IMR-90 (cell line): Measurements from ENCODE around the gene CCL11. TPM values are rescaled to one million over a fixed set of nuclear protein-coding genes. Genes with fewer than 3 reads are reported as not detected.

ENCODE experiments used
- ATAC-seq: fragments of 200-7000 bp; cut with Tn5 transposase; 2 replicates; pipeline ENCODE4 v1.9.1; 2020; ENCODE audit warnings: low read depth, mild to moderate bottlenecking, moderate library complexity
- BruUV-seq: library from RNA; stranded (reverse); fragments of 400-500 nt; replicated peaks from 2 replicates; lab custom pipeline; 2021; lab: Mats Ljungman, UMichigan
- CTCF ChIA-PET: fragments of 300-600 bp; formaldehyde crosslinking; extraction: SDS; loops from one replicate; lab custom pipeline; 2021; ENCODE audit warnings: antibody characterized with exemption; lab: Yijun Ruan, JAX
- POLR2A ChIA-PET: fragments of 300-600 bp; sonication (Branson Sonifier 250); formaldehyde crosslinking; loops from one replicate; lab custom pipeline; 2022; ENCODE audit warnings: antibody characterized with exemption; ENCODE audit not compliant: unreplicated experiment; lab: Charles Lee
- DNase-seq: peaks from one replicate; pipeline ENCODE4 v3.0.0; 2013
- H2AFZ ChIP-seq: replicated peaks from 2 replicates; pipeline ENCODE3; 2013; ENCODE audit warnings: low read length, mild to moderate bottlenecking; ENCODE audit not compliant: poor library complexity
- H2AK5ac ChIP-seq: 2 replicates; pipeline ENCODE4 v1.6.1; 2013; ENCODE audit warnings: low read depth, low read length, inconsistent platforms
- H2AK9ac ChIP-seq: replicated peaks from 2 replicates; pipeline ENCODE3; 2013; ENCODE audit warnings: mild to moderate bottlenecking, low read depth, low read length, moderate library complexity; ENCODE audit not compliant: poor library complexity
- H2BK120ac ChIP-seq: 2 replicates; pipeline ENCODE4 v1.6.1; 2013; ENCODE audit warnings: low read depth, low read length, inconsistent platforms
- H2BK15ac ChIP-seq: 3 replicates; pipeline ENCODE4 v1.6.1; 2013; ENCODE audit warnings: low read depth, low read length, inconsistent platforms
- H2BK20ac ChIP-seq: 2 replicates; pipeline ENCODE4 v1.6.1; 2013; ENCODE audit warnings: low read depth, mild to moderate bottlenecking, inconsistent platforms, low read length, moderate library complexity
- H2BK5ac ChIP-seq: 2 replicates; pipeline ENCODE4 v1.6.1; 2013; ENCODE audit warnings: mild to moderate bottlenecking, low read depth, low read length, inconsistent platforms; ENCODE audit not compliant: poor library complexity, severe bottlenecking
- H3K14ac ChIP-seq: replicated peaks from 2 replicates; pipeline ENCODE4 v1.6.1; 2013; ENCODE audit warnings: low read depth, low read length, inconsistent platforms
- H3K18ac ChIP-seq: 2 replicates; pipeline ENCODE4 v1.6.1; 2013; ENCODE audit warnings: low read depth, low read length, control low read depth
- H3K23ac ChIP-seq: 2 replicates; pipeline ENCODE4 v1.6.1; 2013; ENCODE audit warnings: low read depth, low read length, inconsistent platforms
- H3K27ac ChIP-seq: 2 replicates; pipeline ENCODE4 v1.5.1; 2013; ENCODE audit warnings: mild to moderate bottlenecking, control low read depth, low read length; ENCODE audit not compliant: insufficient read depth
- H3K27me3 ChIP-seq: 2 replicates; pipeline ENCODE4 v1.6.1; 2013; ENCODE audit warnings: low read length; ENCODE audit not compliant: control insufficient read depth, insufficient read depth
- H3K36me3 ChIP-seq: 2 replicates; pipeline ENCODE4 v1.6.1; 2013; ENCODE audit warnings: low read length, mixed read lengths; ENCODE audit not compliant: control insufficient read depth, insufficient read depth
- H3K4ac ChIP-seq: 2 replicates; pipeline ENCODE4 v1.6.1; 2013; ENCODE audit warnings: low read depth, low read length, inconsistent platforms
- H3K4me1 ChIP-seq: 2 replicates; pipeline ENCODE4 v1.6.1; 2013; ENCODE audit warnings: low read length, mixed read lengths; ENCODE audit not compliant: control insufficient read depth, insufficient read depth
- H3K4me2 ChIP-seq: 2 replicates; pipeline ENCODE4 v1.6.1; 2013; ENCODE audit warnings: low read depth, mild to moderate bottlenecking, control low read depth, low read length, moderate library complexity
- H3K4me3 ChIP-seq: 2 replicates; pipeline ENCODE4 v1.5.1; 2013; ENCODE audit warnings: low read depth, mild to moderate bottlenecking, control low read depth, low read length, moderate library complexity; ENCODE audit not compliant: insufficient read depth
- H3K56ac ChIP-seq: 2 replicates; pipeline ENCODE4 v1.6.1; 2013; ENCODE audit warnings: low read length, inconsistent platforms; ENCODE audit not compliant: insufficient read depth; ENCODE audit errors: extremely low read depth
- H3K79me1 ChIP-seq, 2 experiments: 2 replicates each; pipeline ENCODE4 v1.6.1; 2013; ENCODE audit warnings: low read length in 2 of 2, inconsistent platforms in 1 of 2, low read depth in 1 of 2
- H3K9ac ChIP-seq: 2 replicates; pipeline ENCODE4 v1.6.1; 2013; ENCODE audit warnings: low read depth, low read length, control low read depth
- H3K9me1 ChIP-seq: 2 replicates; pipeline ENCODE4 v1.6.1; 2013; ENCODE audit warnings: low read length, inconsistent platforms; ENCODE audit not compliant: insufficient read depth
- H3K9me3 ChIP-seq: 2 replicates; pipeline ENCODE4 v1.6.1; 2013; ENCODE audit warnings: low read length; ENCODE audit not compliant: control insufficient read depth, insufficient read depth
- H4K20me1 ChIP-seq: 2 replicates; pipeline ENCODE4 v1.6.1; 2013; ENCODE audit warnings: low read length, inconsistent platforms; ENCODE audit not compliant: insufficient read depth
- H4K5ac ChIP-seq: 2 replicates; pipeline ENCODE4 v1.6.1; 2013; ENCODE audit warnings: mild to moderate bottlenecking, low read depth, low read length, control low read depth
- H4K8ac ChIP-seq, 2 experiments: 2 replicates each; pipeline ENCODE4 v1.6.1; 2013; ENCODE audit warnings: low read depth in 2 of 2, low read length in 2 of 2, control low read depth in 1 of 2, inconsistent platforms in 1 of 2
- H4K91ac ChIP-seq: 2 replicates; pipeline ENCODE4 v1.6.1; 2013; ENCODE audit warnings: low read depth, low read length, inconsistent platforms; ENCODE audit not compliant: insufficient read depth
- BHLHE40 ChIP-seq: fragments of 150-350 bp; IDR thresholded peaks from 2 replicates; pipeline ENCODE4 v1.6.1; 2016; ENCODE audit warnings: mild to moderate bottlenecking, low read depth, low read length
- CEBPB ChIP-seq: IDR thresholded peaks from 2 replicates; pipeline ENCODE4 v1.6.1; 2012; ENCODE audit warnings: low read depth, low read length, improper control_type of control experiment
- CHD1 ChIP-seq: IDR thresholded peaks from 2 replicates; pipeline ENCODE4 v1.6.1; 2012; ENCODE audit warnings: low read depth, low read length, improper control_type of control experiment
- CTCF ChIP-seq: conservative IDR thresholded peaks from 2 replicates; pipeline ENCODE4 v1.5.1; 2012; ENCODE audit warnings: mild to moderate bottlenecking, low read depth, low read length, improper control_type of control experiment
- FOS ChIP-seq: fragments of 150-350 bp; IDR thresholded peaks from 2 replicates; pipeline ENCODE4 v1.6.1; 2016; ENCODE audit warnings: low read depth, low read length
- MAFK ChIP-seq: IDR thresholded peaks from 2 replicates; pipeline ENCODE4 v1.6.1; 2012; ENCODE audit warnings: low read depth, low read length, improper control_type of control experiment
- MAZ ChIP-seq: IDR thresholded peaks from 2 replicates; pipeline ENCODE4 v1.6.1; 2012; ENCODE audit warnings: low read depth, mild to moderate bottlenecking, low read length, improper control_type of control experiment, moderate library complexity, borderline replicate concordance
- MXI1 ChIP-seq: IDR thresholded peaks from 2 replicates; pipeline ENCODE4 v1.6.1; 2012; ENCODE audit warnings: low read depth, mild to moderate bottlenecking, low read length, moderate library complexity, borderline replicate concordance
- NFE2L2 ChIP-seq: fragments of 150-350 bp; IDR thresholded peaks from 2 replicates; pipeline ENCODE4 v1.6.1; 2016; ENCODE audit warnings: low read depth, mild to moderate bottlenecking, low read length
- POLR2A ChIP-seq: IDR thresholded peaks from 2 replicates; pipeline ENCODE4 v1.6.1; 2012; ENCODE audit warnings: mild to moderate bottlenecking, low read depth, low read length
- RAD21 ChIP-seq: IDR thresholded peaks from 2 replicates; pipeline ENCODE4 v1.6.1; 2012; ENCODE audit warnings: low read length, improper control_type of control experiment
- RCOR1 ChIP-seq: IDR thresholded peaks from 2 replicates; pipeline ENCODE4 v1.6.1; 2012; ENCODE audit warnings: mild to moderate bottlenecking, low read length, improper control_type of control experiment; ENCODE audit not compliant: insufficient replicate concordance
- RFX5 ChIP-seq: IDR thresholded peaks from 2 replicates; pipeline ENCODE4 v1.8.0; 2012; ENCODE audit warnings: low read depth, mild to moderate bottlenecking, low read length, moderate library complexity
- SMC3 ChIP-seq: fragments of 150-350 bp; IDR thresholded peaks from 2 replicates; pipeline ENCODE4 v1.6.1; 2016; ENCODE audit warnings: low read depth, mild to moderate bottlenecking, antibody characterized with exemption, low read length, moderate library complexity
- USF2 ChIP-seq: fragments of 150-350 bp; IDR thresholded peaks from 2 replicates; pipeline ENCODE4 v1.6.1; 2017; ENCODE audit warnings: mild to moderate bottlenecking, antibody characterized with exemption, low read length, low read depth
- WGBS, 2 experiments: methylation state at CpG; one replicate each; pipeline versions ENCODE4 v1.1.5 to v1.1.7; 2013; ENCODE audit warnings: missing lambda C conversion rate in 2 of 2; ENCODE audit not compliant: insufficient read length in 1 of 2; ENCODE audit errors: extremely low coverage in 2 of 2; 5-methylcytosine and 5-hydroxymethylcytosine counted together
- dilution Hi-C: fragments of 300-500 bp; cut with HindIII; formaldehyde crosslinking; loops from one replicate; pipeline ENCODE4 v1.14.3; 2018; ENCODE audit warnings: low sequenced_read_pairs; ENCODE audit not compliant: unreplicated experiment
- in situ Hi-C: fragments of 300-500 bp; cut with MboI; formaldehyde crosslinking; loops from 3 replicates; pipeline ENCODE4 v1.14.3; 2019; ENCODE audit warnings: low sequenced_read_pairs, inconsistent platforms, mixed read lengths
- intact Hi-C: fragments of 100-400 bp; cut with micrococcal nuclease; formaldehyde crosslinking; loops from 2 replicates; pipeline ENCODE4 v1.10.0; 2022
- polyA plus RNA-seq, 3 experiments: library from polyadenylated mRNA; depleted of rRNA; stranded (reverse); fragments of >200 nt; gene quantifications; 2 replicates each; pipeline ENCODE4 v1.2.3, GENCODE V29; 2012; ENCODE audit warnings: low replicate concordance in 1 of 3
- total RNA-seq: library from RNA; depleted of rRNA; stranded (reverse); fragments of >200 nt; gene quantifications from 2 replicates; pipeline ENCODE4 v1.2.3, GENCODE V29; 2012
- TF ChIP-seq, protein P1 (sequence below): fragments of 150-350 bp; IDR thresholded peaks from 2 replicates; pipeline ENCODE4 v1.6.1; 2016; ENCODE audit warnings: low read depth, mild to moderate bottlenecking, low read length, moderate library complexity, borderline replicate concordance

Gene CCL11
- total and polyA plus RNA-seq, 2 of the 4 experiments (the other 2 are of a cell fraction) = not detected

GRCh38 chr17:34303606-34304005 lies 18.1 kb downstream of the CCL11 start:
- H3K4me2 ChIP-seq = no peak overlapping the region
- H3K27ac ChIP-seq = no peak overlapping the region
- dilution Hi-C loops (no loop called here), in situ Hi-C loops (no loop called here), intact Hi-C loops (no loop called here)
- H3K36me3 ChIP-seq = no peaks in the 10 kb centered on the region
- H2BK15ac ChIP-seq = no peak overlapping the region
- H3K4me1 ChIP-seq = peaks cover 22% of the 10 kb centered on the region
- H3K9me1 ChIP-seq = peaks cover 14% of the 10 kb centered on the region
- no peak overlapping the region for H4K5ac ChIP-seq
- no peak overlapping the region for H3K9ac ChIP-seq
- no peak overlapping the region for H2BK5ac ChIP-seq
- H2AFZ ChIP-seq = no peak overlapping the region
- TF ChIP-seq RCOR1 = no peak
- TF ChIP-seq CTCF = no peak
- no peak for TF ChIP-seq CEBPB
- no peak for TF ChIP-seq FOS
- TF ChIP-seq RFX5 = no peak
- TF ChIP-seq MAFK = no peak
- no peak for TF ChIP-seq RAD21
- no peak for TF ChIP-seq CHD1
- TF ChIP-seq BHLHE40 = no peak
- TF ChIP-seq SMC3 = no peak
- no peak for TF ChIP-seq POLR2A
- TF ChIP-seq, protein P1, sequence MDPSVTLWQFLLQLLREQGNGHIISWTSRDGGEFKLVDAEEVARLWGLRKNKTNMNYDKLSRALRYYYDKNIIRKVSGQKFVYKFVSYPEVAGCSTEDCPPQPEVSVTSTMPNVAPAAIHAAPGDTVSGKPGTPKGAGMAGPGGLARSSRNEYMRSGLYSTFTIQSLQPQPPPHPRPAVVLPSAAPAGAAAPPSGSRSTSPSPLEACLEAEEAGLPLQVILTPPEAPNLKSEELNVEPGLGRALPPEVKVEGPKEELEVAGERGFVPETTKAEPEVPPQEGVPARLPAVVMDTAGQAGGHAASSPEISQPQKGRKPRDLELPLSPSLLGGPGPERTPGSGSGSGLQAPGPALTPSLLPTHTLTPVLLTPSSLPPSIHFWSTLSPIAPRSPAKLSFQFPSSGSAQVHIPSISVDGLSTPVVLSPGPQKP = no peak
- TF ChIP-seq MAZ = no peak
- TF ChIP-seq MXI1 = no peak
- no peak for TF ChIP-seq NFE2L2
- no peak for TF ChIP-seq USF2
- H3K4me3 ChIP-seq = no peak overlapping the region
- WGBS, 2 experiments = no CpG with 5 or more reads among the region's 2 CpGs
- H2BK20ac ChIP-seq = no peak overlapping the region
- BruUV-seq = no TSS peak
- no peak overlapping the region for H4K91ac ChIP-seq
- no peaks in the 10 kb centered on the region for H3K27me3 ChIP-seq
- no peak for ATAC-seq
- no peak overlapping the region for H3K56ac ChIP-seq
- DNase-seq = no peak
- no peaks in the 10 kb centered on the region for H3K9me3 ChIP-seq
- no peak overlapping the region for H3K4ac ChIP-seq
- H4K20me1 ChIP-seq = no peaks in the 10 kb centered on the region
- no peaks in the 10 kb centered on the region for H3K79me1 ChIP-seq
- H3K18ac ChIP-seq = no peak overlapping the region
- H4K8ac ChIP-seq = no peak overlapping the region
- ChIA-PET POLR2A (interaction anchor here (1.3 kb wide), 1 partner anchor 51 kb away, joined by 3 read pairs; no protein-coding TSS in a partner anchor), CTCF (no interaction called here)
- H2BK120ac ChIP-seq = no peak overlapping the region
- H2AK9ac ChIP-seq = no peak overlapping the region
- H3K23ac ChIP-seq = no peak overlapping the region
- H3K14ac ChIP-seq = no peak overlapping the region
- H2AK5ac ChIP-seq = no peak overlapping the region
